GM12801 (cell line): ENCODE data around the gene BMP7.

Experiments
- CTCF ChIP-seq: IDR thresholded peaks from one replicate; pipeline ENCODE4 v1.5.1; 2011; ENCODE audit warnings: control low read depth; ENCODE audit not compliant: insufficient read length; ENCODE audit errors: extremely low read depth

Gene BMP7

GRCh38 chr20:57287007-57287880 lies 20.8 kb upstream of the BMP7 start:
- no peak for TF ChIP-seq CTCF

- TF ChIP-seq CTCF, result no peak
Measured at GRCh38 chr20:57283860-57284259, 17.4 kb upstream of the BMP7 start.

GRCh38 chr20:57282670-57283361 lies 16.4 kb upstream of the BMP7 start:
- TF ChIP-seq CTCF, result no peak

- TF ChIP-seq CTCF, result no peak
Measured at GRCh38 chr20:57281900-57282299, 15.5 kb upstream of the BMP7 start.

GRCh38 chr20:57280221-57280620 lies 13.8 kb upstream of the BMP7 start:
- TF ChIP-seq CTCF, result no peak

GRCh38 chr20:57278457-57278856 lies 12.0 kb upstream of the BMP7 start:
- no peak for TF ChIP-seq CTCF

- no peak for TF ChIP-seq CTCF
Measured at GRCh38 chr20:57277398-57278105, 11.1 kb upstream of the BMP7 start.
